ENCODE data around the gene SLC2A8.

The SLC2A8 gene

DNA sequence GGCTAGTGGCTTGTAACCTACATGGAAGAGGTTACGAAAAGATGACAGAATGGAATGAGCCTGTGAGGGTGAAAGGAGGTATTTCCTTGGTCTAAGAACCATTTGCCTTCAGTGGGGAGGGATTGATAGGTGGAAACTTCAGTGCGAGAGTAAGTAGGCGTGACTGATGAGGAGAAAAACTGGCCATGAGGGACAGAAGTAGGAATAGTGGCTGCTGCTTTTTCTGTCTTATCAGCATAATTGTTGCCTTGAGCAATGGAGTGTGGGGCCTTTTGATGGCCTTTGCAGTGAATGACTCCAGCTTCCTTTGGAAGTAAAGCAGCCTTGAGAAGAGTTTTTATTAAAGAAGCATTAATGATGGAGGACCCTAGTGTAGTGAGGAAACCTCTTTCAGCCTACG lies 18.2 kb downstream of the SLC2A8 start:
- no peak overlapping the region for H2AFZ ChIP-seq (ENCODE audit: low read length)
- H3K9me2 ChIP-seq (replicated peaks; ENCODE audit: low read depth, low read length), result no peaks in the 10 kb centered on the region
- H4K20me1 ChIP-seq (ENCODE audit: insufficient read depth, low read length, poor library complexity, severe bottlenecking), result no peaks in the 10 kb centered on the region
- H3K4me2 ChIP-seq (ENCODE audit: low read depth, low read length, poor library complexity, severe bottlenecking), result no peak overlapping the region
- no peaks in the 10 kb centered on the region for H3F3A ChIP-seq (ENCODE audit: low read depth)
- peaks cover 5% of the 10 kb centered on the region for H3K27me3 ChIP-seq (ENCODE audit: insufficient read depth, low read length, poor library complexity, severe bottlenecking)
- no peaks in the 10 kb centered on the region for H3K4me1 ChIP-seq (ENCODE audit: insufficient read depth, low read length, poor library complexity, severe bottlenecking)
- no peak for TF ChIP-seq EZH2phosphoT487 (IDR thresholded peaks at IDR 0.05; ENCODE audit: borderline replicate concordance)
- TF ChIP-seq, protein P1, sequence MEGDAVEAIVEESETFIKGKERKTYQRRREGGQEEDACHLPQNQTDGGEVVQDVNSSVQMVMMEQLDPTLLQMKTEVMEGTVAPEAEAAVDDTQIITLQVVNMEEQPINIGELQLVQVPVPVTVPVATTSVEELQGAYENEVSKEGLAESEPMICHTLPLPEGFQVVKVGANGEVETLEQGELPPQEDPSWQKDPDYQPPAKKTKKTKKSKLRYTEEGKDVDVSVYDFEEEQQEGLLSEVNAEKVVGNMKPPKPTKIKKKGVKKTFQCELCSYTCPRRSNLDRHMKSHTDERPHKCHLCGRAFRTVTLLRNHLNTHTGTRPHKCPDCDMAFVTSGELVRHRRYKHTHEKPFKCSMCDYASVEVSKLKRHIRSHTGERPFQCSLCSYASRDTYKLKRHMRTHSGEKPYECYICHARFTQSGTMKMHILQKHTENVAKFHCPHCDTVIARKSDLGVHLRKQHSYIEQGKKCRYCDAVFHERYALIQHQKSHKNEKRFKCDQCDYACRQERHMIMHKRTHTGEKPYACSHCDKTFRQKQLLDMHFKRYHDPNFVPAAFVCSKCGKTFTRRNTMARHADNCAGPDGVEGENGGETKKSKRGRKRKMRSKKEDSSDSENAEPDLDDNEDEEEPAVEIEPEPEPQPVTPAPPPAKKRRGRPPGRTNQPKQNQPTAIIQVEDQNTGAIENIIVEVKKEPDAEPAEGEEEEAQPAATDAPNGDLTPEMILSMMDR (conservative IDR thresholded peaks at IDR 0.05; ENCODE audit: low read length), result no peak
- no peaks in the 10 kb centered on the region for H3K36me3 ChIP-seq (ENCODE audit: insufficient read depth, low read length)
- H3K9ac ChIP-seq (ENCODE audit: low read depth, low read length, poor library complexity, severe bottlenecking), result no peak overlapping the region
- H3K4me3 ChIP-seq (ENCODE audit: low read length, poor library complexity, severe bottlenecking), result no peak overlapping the region
- no peaks in the 10 kb centered on the region for H3K79me2 ChIP-seq (ENCODE audit: insufficient read depth, low read length)
- H3K9me3 ChIP-seq (ENCODE audit: insufficient read depth, low read depth, low read length), result no peaks in the 10 kb centered on the region

DNA sequence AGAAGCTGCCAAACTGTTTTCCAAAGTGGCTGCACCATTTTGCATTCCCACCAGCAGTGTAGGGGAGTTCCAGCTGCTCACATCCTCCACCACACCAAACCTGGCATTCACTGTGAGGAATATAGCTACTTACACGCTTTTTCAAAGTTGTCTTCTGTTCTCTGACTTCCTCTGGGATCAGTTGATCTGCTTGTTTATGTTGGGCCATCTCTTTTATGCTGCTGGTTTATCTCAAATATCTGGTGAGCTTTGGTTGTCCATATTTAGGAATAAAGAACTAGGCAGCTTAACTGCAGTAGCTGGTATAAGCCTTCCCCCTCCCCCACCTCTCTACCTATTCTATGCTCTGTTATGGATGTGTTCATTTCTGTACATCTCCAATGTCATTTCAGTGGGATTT lies 18.7 kb downstream of the SLC2A8 start:
- H3K36me3 ChIP-seq (ENCODE audit: insufficient read depth, low read length), result no peaks in the 10 kb centered on the region
- no peak overlapping the region for H2AFZ ChIP-seq (ENCODE audit: low read length)
- H4K20me1 ChIP-seq (ENCODE audit: insufficient read depth, low read length, poor library complexity, severe bottlenecking), result no peaks in the 10 kb centered on the region
- no peaks in the 10 kb centered on the region for H3K9me2 ChIP-seq (replicated peaks; ENCODE audit: low read depth, low read length)
- H3K79me2 ChIP-seq (ENCODE audit: insufficient read depth, low read length), result no peaks in the 10 kb centered on the region
- H3K27me3 ChIP-seq (ENCODE audit: insufficient read depth, low read length, poor library complexity, severe bottlenecking), result peaks cover 5% of the 10 kb centered on the region
- no peaks in the 10 kb centered on the region for H3F3A ChIP-seq (ENCODE audit: low read depth)
- H3K9ac ChIP-seq (ENCODE audit: low read depth, low read length, poor library complexity, severe bottlenecking), result no peak overlapping the region
- TF ChIP-seq EZH2phosphoT487 (IDR thresholded peaks at IDR 0.05; ENCODE audit: borderline replicate concordance), result no peak
- TF ChIP-seq, protein P1 (conservative IDR thresholded peaks at IDR 0.05; ENCODE audit: low read length), result no peak
- no peaks in the 10 kb centered on the region for H3K4me1 ChIP-seq (ENCODE audit: insufficient read depth, low read length, poor library complexity, severe bottlenecking)
- H3K9me3 ChIP-seq (ENCODE audit: insufficient read depth, low read depth, low read length), result no peaks in the 10 kb centered on the region
- H3K4me2 ChIP-seq (ENCODE audit: low read depth, low read length, poor library complexity, severe bottlenecking), result no peak overlapping the region
- no peak overlapping the region for H3K4me3 ChIP-seq (ENCODE audit: low read length, poor library complexity, severe bottlenecking)

DNA sequence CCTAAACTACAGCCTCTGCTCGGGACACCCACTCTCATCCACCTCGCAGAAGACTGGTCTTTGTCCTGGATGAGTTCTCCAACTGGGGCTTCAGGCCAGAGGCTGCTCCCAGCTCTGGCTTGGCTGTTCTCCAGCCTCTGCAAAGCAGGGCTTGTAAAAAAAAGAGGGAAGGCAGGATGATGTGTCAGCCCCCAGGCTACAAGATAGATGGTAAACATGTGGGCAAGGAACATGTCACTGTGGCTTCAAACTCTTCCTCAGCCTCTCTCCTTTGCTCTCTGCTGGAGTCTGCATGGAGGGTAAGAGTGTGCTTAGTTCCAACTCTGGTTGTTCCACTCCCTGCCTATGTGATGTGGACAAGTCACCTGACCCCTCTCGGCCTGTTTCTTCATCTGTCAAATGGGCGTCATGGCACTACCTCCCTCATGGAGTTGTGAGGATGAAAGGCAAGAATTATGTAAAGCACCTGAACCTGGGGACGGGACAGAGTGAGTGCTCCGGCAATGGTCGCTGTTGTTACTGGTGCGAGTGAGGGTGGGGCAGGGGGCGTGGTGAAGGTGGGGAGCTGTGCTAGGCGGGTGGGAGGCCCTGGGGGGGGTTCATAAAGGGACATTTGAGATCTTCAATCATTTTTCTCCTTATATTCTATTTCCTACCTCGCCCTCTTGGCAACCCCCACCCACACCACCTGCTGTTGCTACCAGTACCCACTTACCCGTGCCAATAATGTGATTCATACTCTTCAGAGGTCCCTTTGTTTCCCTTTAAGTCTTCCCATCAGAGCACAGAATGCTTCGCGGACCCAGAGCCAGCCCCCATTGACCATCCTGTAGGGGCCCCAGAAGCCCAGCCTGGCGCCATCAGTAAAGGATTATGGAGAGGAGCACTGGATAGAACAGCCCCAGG lies 20.4 kb downstream of the SLC2A8 start:
- TF ChIP-seq, protein P1 (conservative IDR thresholded peaks at IDR 0.05; ENCODE audit: low read length), result no peak
- no peak for TF ChIP-seq EZH2phosphoT487 (IDR thresholded peaks at IDR 0.05; ENCODE audit: borderline replicate concordance)
- H3K9ac ChIP-seq (ENCODE audit: low read depth, low read length, poor library complexity, severe bottlenecking), result no peak overlapping the region
- H3K9me3 ChIP-seq (ENCODE audit: insufficient read depth, low read depth, low read length), result no peaks in the 10 kb centered on the region

More for the DNA sequence above, 20.4 kb downstream of the SLC2A8 start:
- H4K20me1 ChIP-seq (ENCODE audit: insufficient read depth, low read length, poor library complexity, severe bottlenecking), result no peaks in the 10 kb centered on the region
- no peak overlapping the region for H3K4me3 ChIP-seq (ENCODE audit: low read length, poor library complexity, severe bottlenecking)
- H3K4me1 ChIP-seq (ENCODE audit: insufficient read depth, low read length, poor library complexity, severe bottlenecking), result peaks cover under 1% of the 10 kb centered on the region
- no peaks in the 10 kb centered on the region for H3K9me2 ChIP-seq (replicated peaks; ENCODE audit: low read depth, low read length)
- H3K27me3 ChIP-seq (ENCODE audit: insufficient read depth, low read length, poor library complexity, severe bottlenecking), result peaks cover 5% of the 10 kb centered on the region
- no peaks in the 10 kb centered on the region for H3F3A ChIP-seq (ENCODE audit: low read depth)
- H3K36me3 ChIP-seq (ENCODE audit: insufficient read depth, low read length), result no peaks in the 10 kb centered on the region
- H3K4me2 ChIP-seq (ENCODE audit: low read depth, low read length, poor library complexity, severe bottlenecking), result no peak overlapping the region
- H3K79me2 ChIP-seq (ENCODE audit: insufficient read depth, low read length), result peaks cover 1% of the 10 kb centered on the region; the same call in 1 of the 2 replicates
- no peak overlapping the region for H2AFZ ChIP-seq (ENCODE audit: low read length)
